GM19043 (cell line): ENCODE data around the gene NID2.

Experiments used
- ATAC-seq: cut with Tn5 transposase; IDR thresholded peaks from one replicate; pipeline ENCODE4 v1.9.1; 2021; ENCODE audit warnings: low read depth; ENCODE audit not compliant: unreplicated experiment

The NID2 gene, protein sequence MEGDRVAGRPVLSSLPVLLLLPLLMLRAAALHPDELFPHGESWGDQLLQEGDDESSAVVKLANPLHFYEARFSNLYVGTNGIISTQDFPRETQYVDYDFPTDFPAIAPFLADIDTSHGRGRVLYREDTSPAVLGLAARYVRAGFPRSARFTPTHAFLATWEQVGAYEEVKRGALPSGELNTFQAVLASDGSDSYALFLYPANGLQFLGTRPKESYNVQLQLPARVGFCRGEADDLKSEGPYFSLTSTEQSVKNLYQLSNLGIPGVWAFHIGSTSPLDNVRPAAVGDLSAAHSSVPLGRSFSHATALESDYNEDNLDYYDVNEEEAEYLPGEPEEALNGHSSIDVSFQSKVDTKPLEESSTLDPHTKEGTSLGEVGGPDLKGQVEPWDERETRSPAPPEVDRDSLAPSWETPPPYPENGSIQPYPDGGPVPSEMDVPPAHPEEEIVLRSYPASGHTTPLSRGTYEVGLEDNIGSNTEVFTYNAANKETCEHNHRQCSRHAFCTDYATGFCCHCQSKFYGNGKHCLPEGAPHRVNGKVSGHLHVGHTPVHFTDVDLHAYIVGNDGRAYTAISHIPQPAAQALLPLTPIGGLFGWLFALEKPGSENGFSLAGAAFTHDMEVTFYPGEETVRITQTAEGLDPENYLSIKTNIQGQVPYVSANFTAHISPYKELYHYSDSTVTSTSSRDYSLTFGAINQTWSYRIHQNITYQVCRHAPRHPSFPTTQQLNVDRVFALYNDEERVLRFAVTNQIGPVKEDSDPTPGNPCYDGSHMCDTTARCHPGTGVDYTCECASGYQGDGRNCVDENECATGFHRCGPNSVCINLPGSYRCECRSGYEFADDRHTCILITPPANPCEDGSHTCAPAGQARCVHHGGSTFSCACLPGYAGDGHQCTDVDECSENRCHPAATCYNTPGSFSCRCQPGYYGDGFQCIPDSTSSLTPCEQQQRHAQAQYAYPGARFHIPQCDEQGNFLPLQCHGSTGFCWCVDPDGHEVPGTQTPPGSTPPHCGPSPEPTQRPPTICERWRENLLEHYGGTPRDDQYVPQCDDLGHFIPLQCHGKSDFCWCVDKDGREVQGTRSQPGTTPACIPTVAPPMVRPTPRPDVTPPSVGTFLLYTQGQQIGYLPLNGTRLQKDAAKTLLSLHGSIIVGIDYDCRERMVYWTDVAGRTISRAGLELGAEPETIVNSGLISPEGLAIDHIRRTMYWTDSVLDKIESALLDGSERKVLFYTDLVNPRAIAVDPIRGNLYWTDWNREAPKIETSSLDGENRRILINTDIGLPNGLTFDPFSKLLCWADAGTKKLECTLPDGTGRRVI (N-terminal part only)

DNA sequence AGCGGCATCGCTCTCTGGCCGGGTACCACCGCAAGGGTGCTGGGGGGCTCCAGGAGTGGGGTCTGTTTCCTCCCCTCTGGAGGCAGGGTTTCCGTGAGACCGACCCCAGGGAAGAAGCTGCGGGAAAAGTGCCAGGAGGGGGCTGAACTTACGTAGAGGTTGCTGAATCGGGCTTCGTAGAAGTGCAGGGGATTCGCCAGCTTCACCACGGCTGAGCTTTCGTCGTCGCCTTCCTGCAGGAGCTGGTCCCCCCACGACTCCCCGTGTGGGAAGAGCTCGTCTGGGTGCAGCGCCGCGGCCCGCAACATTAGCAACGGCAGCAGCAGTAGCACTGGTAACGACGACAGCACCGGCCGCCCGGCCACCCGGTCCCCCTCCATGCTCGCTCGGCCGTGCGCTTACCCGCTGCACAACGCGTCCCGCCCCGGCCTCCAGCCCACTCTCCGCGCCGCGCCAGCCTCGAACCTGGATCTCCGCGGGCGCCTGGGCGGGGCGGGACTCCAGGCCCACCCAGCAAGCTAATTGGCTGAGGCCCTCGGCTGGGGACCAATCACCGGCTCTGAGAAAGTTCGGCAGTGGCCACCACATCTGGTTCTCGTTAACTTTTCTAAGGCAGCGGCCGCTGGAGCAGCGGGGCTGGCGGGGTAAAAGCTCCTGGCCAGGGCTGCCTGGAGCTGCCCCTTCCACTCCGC is at the start of gene NID2:
Gene NID2 (minus strand): TSS at position 445 of the 692 bp plus-strand sequence. CDS start 65 bp downstream, at position 380.
- no peak for ATAC-seq

DNA sequence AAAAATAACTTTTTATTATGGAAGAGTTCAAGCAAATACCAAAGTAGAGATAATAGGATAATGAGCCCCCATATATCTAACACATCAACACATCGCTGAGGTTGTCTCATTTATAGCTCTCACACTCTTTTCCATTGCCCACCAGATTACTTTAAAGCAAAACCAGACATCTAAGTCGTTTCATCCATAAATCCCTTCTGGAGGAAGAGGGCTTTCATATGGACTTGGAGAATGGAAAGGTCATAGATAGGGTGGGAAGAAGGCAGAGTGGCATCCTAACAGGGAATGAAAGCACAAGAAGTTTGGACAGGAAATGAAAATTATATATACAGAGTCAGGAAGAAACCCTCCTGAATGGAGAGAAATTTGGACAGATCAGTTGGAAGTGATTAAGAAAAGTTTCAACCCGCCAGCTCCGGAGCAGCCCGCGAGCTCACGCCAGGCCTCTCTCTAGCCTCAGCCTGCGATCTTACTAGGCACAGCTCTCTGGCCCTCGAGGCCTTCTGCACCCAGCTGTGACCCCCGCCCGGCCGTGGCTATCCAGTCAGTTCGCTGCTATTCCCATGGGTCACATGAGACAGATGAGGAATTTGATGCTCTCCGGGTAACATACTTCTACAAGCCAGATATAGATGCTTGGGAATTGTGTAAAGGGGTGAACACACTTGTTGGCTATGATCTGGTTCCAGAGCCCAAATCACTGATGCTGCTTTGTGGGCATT is 48.4 kb upstream of the NID2 start:
- no peak for ATAC-seq

DNA sequence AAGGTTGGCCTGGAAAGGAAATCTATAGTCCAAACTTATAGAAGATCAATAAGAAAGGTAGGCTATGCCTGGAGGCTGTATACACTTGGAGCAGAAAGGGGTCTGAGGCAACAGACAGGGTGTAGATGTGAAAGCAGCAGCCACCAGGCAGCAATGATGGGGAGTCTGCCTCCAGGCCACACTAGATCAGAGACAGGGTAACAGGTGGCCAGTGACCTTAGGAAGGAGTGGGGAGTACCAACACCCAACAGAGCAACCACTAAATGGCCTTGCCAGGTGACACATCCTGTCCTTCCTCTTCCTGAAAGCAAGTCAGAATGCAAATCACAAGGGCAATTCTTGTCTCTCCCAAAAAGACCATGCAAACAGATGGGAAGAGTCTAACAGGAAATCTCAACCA is 46.4 kb upstream of the NID2 start:
- no peak for ATAC-seq

DNA sequence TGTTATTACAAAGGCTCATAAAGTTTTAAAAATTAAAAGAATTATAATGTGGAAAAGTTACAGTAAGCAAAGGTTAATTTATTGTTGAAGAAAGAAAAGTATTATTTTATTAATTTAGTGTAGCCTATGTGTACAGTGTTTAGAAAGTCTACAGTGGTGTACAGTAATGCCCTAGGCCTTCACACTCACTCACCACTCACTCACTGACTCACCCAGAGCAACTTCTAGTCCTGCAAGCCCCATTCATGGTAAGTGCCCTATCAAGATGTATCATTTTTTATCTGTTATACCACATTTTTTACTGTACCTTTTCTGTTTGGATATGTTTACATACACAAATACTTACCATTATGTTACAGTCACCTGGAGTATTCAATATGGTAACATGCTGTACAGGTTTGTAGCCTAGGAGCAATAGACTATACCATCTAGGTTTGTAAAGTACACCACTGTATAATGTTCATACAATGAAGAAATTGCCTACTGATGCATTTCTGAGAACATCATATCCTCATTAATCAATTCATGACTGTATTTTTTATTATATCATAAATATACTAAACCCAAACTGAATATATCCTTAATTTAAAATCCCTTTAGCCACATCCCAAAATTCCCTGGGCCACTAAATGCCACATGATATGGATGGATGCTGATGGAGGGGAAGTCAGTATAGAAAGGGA is 43.6 kb upstream of the NID2 start:
- ATAC-seq, result no peak

DNA sequence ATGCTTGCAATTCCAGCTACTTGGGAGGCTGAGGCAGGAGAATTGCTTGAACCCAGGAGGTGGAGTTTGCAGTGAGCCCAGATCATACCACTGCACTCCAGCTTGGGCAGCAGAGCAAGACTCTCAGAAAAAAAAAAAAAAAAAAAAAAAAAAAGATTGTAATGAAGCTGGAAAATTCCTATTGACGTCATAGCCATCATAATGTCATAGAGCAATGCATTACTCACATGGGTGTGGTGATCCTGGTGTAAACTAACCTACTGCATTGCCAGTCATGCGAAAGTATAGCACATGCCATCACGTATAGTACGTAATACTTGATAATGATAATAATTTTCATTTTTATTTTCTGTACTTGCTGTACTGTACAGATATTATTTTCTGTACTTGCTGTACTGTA is 42.7 kb upstream of the NID2 start:
- no peak for ATAC-seq

DNA sequence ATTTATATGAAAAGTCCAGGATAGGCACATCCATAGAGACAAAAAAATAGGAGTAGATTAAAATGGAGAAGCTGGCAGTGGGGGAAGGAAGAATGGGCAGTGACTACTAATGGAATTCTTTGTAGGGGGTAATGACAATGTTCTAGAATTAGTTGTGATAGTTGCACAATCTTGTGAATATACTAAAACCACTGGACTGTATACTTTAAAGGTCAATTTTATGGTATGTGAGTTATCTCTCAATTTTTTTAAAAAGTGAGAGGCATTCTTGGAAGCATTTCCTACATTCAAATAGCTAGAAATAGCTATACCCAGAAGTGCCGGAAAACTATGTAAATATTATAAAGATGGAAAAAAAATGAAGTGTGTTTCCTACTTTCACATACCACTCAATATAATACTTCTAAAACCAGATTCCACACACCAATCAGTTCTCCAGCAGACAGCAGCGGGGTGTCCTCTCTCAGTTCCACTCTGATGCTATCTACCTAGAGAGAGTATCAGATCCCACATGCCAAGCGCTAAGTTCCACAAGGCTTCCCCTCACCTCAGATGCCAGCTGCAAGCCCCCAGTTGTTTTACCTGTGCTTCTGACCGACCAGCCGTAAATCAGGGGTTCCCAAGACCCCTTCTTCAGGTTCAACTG is 41.7 kb upstream of the NID2 start:
- no peak for ATAC-seq

DNA sequence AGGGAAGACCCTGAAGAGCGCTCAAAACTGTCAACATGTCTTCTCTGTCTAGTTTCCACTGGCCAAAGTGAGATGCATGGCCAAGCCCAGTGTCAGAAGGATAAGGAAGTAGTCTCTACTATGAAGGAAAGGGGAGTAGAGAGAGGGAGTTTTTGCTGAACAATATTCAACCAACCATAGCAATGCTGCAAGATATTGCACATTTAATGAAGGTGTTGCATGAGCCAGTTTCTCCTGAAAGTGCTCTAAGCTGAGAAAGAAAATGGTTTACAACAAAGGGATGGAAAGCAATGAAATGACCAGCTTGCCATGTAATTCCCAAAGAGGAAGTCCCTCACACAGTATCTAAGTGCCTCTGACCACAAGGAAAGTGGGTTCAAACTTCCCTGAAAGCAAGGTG is 40.0 kb upstream of the NID2 start:
- no peak for ATAC-seq

DNA sequence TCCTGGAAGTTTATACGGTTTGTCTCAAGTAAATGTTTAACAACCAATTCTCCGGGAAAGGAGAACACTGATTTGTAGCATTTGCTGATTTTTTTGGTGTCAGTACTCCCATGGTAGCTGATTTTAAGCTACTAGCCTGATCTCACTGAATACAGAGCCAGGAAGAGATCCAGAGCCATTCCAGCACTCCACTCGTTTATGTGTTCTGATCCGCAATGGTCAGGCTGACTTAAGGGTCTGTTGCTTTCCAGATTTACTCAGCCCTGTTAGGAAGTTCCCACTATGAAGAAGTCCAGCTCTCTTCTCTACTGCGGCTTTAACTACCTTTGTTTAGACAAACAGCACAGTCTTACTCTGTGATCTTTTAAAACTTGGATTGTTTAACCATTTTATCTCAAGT is 38.0 kb upstream of the NID2 start:
- ATAC-seq, result no peak

DNA sequence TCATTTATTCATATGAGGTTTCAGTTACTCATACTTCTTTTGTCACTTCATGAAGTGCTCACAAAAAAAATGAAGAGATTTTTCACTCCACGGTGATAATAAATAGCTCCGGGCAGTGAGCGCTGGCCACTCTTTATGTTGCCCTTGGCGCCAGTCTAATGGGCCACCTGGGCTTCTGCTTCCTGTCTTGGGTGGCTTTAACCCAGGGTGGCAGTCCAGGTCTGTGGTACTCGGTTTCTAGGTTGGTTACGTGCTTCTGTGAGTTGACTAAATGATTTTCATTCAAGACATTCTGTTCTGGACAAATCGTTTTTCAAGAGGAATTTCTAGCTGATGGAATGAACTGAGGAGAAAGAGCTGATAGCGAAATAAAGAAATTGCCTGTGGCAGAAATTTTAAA is 34.6 kb upstream of the NID2 start:
- ATAC-seq, result no peak

DNA sequence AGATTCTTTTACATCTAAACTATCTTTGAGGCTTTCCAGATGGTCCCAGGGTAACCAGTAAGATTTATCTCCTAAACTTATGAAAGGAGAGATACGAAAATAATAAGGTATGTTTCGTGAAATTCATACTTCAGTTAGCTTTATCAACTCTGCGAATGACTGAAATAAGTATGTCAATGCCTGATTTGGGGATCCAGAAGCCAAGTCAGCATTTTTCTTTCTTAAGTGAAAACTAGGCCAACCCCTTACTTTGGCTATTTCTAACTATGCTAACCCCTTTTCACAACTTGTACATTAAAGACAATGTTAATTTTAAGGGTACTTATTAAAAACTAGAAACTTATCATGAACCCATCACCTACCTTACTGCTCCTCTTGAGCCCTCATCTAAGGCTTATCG is 26.9 kb upstream of the NID2 start:
- no peak for ATAC-seq

DNA sequence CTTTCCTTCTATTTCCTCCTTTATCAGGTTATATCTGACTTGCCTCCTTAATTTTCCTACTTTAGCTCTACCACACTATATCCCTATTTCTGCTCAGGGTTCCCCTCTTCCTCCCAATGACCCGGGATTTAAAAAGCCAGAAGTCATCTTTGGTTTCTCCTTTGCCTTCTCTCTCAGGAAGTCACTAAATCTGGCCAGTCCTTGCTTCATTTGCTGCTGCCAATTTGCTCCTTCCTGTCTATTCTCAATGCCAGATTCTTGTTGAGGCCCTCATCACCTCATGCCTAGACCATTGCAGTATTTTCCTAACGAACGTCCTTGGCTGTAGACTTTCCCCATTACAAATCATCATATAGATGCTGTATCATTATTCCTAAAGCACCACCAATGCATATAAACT is 26.5 kb upstream of the NID2 start:
- no peak for ATAC-seq

DNA sequence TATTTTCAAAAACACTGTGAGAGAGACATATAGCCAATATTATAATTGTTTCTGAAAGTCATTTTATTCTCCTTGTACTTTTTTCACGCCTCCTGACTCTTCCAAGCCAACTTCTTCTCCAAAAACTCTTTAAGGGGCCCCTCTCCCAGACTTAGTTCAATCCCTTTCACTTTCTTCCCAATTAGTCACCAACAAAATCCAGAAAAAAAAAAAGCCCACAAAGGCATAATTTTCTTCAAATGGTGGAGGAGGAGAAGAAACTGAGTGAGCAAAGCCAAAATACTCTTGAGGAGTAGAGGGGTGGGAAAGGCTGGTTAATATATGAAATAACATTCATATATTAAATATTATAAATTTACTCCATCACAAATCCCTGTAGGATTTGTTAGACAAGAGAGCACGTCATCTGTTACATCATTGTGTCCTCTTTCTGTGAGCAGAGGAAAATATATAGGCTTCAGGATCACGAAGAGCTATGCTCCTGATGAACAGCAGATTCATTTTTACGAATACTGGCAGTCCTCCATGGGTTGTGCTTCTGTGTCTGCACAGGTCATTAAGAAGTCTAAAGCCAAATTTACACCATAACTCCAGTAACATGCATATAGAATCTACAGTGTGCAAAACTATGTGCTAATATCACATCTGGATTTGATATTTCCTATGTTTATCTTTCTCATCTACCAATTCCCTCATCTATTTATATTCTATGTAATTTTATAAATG is 25.9 kb upstream of the NID2 start:
- ATAC-seq, result no peak

DNA sequence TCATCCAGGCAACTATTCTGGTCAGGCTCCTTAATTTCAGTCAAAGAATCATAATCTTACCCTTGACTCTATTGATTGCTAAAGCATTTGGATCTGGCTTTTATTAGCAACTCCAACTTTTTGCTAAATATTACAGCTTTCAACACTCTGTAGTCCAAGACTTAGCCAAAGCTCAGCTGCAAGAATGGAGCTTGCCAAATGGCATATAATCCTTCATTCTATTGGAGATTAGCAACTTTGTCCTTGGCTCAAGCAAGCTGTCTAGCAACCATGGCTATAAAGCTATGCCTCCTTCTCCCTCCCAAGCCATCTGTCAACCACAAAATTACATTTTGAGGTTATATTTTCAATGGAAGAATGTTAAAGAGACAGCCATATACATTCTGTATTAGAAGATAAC is 23.1 kb upstream of the NID2 start:
- ATAC-seq, result no peak

DNA sequence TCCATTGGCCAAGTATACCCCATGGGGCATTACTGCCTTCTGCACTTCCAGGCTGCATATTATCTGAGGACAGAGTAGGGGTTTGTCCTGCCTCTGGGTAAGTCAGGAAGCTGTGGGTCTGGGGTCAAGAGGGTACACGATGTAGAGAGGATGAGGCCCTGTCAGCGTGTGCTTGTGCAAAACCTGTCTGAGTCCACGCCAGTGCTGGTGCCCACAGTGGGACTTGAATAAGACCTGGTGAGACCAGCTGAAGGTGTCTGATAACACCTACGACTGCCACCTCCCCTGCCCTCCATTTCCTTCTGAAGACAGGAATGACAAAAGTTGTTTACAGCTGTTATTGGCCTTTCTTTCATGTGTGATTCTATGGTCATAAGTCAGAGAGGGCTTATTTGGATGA is 22.1 kb upstream of the NID2 start:
- no peak for ATAC-seq

DNA sequence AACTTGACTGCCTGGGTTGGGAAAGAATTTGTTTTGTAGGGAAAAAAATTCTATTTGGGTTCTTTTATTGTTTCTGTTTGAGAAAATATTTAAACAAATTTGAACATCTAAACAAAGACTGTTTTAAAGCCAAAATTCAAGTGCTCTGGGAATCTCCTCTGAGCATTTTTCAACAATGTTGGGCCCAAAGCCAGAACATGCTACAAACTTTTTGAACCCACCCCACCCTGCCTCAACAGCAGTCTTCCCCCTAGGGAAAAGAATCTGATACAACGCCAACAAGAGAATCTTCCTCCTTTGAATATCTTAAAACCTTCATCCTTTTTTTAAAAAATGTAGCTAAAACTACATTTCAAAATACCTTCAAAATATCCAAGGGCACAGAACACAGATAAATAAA is 20.4 kb upstream of the NID2 start:
- no peak for ATAC-seq

DNA sequence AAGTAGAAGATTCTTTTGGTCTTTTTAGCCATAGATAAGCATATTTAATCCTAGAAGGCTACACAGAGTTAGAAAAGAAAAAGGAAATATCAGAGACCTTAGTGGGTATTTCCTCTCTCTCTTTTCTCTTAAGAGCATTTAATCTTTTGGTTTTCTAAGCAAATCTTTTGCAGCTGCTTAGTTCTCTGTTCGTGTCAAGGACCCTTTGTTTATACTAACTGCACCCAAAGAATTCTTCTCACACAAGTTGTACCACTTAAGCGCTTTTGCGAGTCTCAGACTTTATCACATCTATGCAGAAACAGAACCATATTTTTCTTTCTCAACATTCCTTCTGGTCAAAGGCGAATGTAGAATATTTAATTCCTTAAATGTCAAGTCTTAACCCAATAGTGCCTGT is 17.9 kb upstream of the NID2 start:
- ATAC-seq, result no peak

DNA sequence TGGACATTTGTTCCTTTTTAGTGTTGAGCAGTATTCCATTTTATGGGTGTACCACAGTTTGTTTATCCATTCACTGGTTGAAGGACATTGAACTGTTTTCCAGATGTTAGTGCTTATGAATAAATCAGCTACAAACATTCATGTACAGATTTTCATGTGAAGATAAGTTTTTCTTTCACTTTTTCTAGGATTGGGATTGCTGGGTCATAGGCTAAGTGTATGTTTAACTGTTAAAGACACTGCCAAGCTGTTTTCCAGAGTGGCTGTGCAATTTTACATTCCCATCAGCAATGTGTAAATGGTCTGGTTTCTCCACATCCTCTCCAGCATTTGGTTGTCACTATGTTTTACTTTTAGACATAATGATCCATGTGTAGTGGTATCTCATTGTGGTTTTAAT is 14.0 kb upstream of the NID2 start:
- no peak for ATAC-seq

DNA sequence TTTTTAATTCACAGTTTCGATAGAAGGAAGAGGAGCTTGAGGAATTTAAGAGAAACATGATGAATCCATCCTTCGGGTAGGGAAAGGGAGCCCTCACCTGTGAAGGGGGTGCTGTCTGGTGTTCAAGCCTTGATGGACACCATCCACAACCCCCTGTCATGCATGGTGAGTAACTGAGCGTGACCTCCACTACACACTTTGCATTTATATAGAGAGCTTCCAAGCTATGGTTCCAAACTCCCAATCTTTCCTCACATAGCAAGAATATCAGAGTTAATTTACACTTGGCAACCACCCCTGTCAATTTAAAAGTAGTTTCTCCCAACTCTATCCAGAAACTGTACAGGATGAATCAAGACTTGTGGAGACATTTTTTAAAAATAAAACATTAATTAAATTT is 13.1 kb upstream of the NID2 start:
- no peak for ATAC-seq
